GM18507 (cell line): ENCODE measurements around the gene PPFIA3.

Experiments
- DNase-seq: peaks from one replicate; pipeline ENCODE4 v3.0.0; 2011; ENCODE audit warnings: low read depth; ENCODE audit not compliant: insufficient read length; ENCODE audit errors: extremely low spot score
- FAIRE-seq: peaks from 2 replicates; lab custom pipeline; 2011; peaks lifted over from hg19 to GRCh38; lab: Jason Lieb, UNC

Gene PPFIA3

DNA sequence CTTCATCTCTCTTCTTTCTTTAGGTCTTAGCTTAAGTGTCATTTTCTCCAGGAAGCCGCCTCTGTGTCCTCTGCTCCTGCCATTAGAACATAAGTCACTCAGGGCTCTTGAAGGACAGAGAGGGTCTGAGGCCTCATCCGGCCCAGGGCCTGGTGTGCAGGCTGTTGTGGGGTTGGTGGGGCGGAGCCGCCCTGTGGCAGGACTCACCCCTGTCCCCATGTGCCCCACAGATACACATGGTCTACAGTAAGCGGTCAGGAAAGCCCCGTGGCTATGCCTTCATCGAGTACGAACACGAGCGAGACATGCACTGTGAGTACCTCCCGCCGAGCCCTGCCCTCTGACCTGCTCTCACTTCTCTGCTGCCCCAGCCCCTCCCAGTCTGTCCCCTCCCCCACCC lies 18.2 kb upstream of the PPFIA3 start:
- FAIRE-seq (no peak), DNase-seq (no peak)

DNA sequence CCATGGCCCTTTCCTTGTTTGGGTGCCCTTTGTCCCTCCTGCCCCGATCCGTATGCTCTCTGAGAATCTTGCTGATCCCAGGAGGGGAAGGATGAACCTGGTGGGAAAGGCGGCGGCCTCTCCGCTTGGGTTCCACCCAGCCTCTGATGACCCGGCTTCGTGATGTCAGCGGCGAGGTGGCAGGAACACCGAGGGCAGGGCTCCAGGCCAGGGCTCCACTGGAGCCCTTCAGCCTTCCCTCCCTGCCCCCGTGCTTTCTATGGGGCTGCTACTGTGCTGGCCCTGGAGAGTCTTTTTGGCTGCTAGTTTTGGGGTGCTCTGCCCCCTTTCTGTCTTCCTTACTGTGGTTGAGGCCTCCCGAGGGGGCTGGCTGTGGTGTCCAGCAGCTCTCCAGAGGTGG lies 17.0 kb upstream of the PPFIA3 start:
- no peak for FAIRE-seq
- no peak for DNase-seq

GRCh38 chr19:49103331-49104085 lies 15.8 kb upstream of the PPFIA3 start:
- FAIRE-seq (no peak), DNase-seq (no peak)

DNA sequence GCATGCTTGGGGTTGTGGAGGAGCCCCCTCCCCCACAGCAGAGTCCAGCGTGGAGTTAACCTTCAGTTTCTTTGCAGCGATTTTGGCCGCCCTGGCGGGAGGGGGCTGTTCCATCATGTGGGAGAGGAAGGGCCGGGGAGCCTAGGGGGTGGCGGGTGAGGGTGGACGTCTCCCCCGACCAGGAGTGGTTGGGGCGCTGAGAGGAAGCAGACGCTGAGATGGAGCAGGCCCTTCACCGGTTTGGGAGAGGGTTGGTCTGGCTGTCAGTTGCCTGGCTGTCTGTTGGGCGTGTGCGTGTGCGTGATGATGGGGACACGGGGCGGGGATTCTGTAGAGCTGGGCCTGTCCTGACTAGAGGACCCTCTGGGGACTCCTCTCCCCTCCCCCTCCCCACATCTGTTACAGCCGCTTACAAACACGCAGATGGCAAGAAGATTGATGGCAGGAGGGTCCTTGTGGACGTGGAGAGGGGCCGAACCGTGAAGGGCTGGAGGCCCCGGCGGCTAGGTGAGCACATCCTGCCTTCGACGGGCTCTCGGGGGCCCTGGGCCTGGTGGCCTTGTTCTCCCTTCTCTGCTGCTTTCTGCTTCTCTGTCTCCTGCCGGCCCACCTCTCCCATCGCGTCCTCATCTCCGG lies 15.0 kb upstream of the PPFIA3 start:
- FAIRE-seq (no peak), DNase-seq (no peak)

DNA sequence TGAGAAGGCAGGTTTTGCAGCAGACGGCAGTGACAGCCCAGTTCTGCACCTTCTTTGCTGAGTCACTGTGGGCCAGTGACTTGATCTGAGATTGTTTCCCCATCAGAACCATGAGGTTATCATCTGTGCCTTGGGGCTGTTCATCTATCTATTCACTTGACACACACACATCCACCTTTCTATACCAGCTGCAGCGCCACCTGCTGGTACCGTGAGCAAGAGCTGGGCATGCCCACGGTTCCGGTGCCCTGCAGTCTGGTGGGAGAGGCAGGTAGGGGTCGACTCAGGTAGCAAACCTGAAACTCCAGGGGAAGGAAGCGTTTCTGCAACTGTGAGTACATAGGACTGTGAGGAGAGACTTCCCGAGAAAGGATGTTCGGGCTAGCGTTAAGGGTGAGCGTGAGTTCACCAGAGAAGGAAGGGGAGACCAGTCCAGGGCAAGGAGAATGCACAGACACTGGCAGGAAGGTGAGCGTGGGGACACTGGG lies 12.7 kb upstream of the PPFIA3 start:
- DNase-seq (no peak), FAIRE-seq (peak; percentile 67)

GRCh38 chr19:49107625-49108459 lies 11.5 kb upstream of the PPFIA3 start:
- DNase-seq (no peak), FAIRE-seq (no peak)

DNA sequence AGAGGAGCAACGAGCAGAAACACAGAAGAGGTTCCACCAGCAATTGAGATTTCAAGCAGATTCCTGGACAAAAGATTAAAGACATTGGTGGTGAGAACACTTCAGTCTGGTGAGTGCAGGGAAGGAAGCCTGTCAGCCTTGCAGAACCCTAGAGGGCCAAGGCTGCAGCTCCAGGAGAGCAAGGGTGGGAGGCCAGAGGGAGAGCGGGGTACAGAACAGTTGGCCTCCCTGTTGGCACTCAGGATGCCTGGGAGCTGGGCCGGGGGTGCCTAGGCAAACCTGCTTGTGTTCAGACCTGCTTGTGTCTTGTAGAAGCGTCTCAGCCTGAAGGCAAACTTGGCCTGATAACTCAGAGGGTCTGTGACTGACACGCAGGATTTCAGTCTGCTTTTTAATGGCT lies 10.3 kb upstream of the PPFIA3 start:
- FAIRE-seq (no peak), DNase-seq (no peak)

DNA sequence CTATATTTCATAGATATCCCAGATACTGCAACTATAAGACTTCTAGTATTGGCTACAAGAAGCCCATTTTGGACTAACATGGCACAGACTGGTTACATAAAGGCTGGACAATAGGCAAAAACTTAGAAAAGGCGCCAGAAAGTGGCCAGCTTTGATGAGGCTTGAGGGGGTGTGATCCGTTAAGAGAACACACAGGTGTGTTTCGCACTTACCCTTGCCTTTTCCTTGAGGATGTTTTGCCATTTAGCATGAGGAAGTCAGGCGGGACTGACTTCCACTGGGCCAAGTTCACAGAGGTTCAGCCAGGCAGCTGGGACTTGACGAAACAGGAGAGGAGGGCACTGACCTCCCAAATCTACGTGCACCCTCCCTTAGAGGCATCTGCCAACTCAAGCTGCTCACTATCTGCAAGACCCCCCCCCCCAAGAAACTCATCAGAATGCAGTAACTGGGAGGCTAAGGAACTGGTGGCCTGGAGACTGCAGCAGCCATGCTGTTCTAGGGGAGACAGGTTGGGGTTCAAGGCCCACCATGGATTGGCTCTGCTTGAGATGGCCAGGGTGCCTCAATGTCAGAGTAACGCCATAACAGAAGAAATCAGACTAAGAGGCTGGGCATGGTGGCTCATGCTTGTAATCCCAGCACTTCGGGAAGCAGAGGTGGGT lies 9.6 kb upstream of the PPFIA3 start:
- DNase-seq (no peak), FAIRE-seq (no peak)

DNA sequence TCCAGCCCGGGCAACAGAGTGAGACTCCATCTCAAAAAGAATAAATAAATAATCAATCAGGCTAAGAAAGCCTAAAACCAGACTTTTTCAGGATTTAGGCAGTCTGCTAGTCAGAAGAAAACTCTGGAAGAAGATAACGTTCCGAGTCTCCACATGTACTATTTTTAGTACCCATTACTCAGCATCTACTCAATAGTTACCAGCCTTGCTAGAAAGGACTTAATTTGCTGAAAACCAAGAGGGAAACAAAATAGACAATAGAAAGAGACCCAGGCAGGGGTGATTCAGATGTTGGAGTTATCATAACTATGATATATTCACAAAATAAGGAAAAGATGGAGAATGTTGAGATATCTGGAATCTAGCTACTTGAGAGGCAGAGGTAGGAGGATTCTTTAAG lies 8.8 kb upstream of the PPFIA3 start:
- DNase-seq (no peak), FAIRE-seq (no peak)

- DNase-seq (no peak), FAIRE-seq (no peak)
These were observed 7.9 kb upstream of the PPFIA3 start for GRCh38 chr19:49111218-49111998.

GRCh38 chr19:49113762-49114629 lies 5.3 kb upstream of the PPFIA3 start, which contains the start of gene LIN7B:
Gene LIN7B, plus strand, starts transcription at chr19:49114370. Its CDS starts 35 bp downstream, at chr19:49114405.
- DNase-seq (peak; percentile 84), FAIRE-seq (peak; percentile 29)

DNA sequence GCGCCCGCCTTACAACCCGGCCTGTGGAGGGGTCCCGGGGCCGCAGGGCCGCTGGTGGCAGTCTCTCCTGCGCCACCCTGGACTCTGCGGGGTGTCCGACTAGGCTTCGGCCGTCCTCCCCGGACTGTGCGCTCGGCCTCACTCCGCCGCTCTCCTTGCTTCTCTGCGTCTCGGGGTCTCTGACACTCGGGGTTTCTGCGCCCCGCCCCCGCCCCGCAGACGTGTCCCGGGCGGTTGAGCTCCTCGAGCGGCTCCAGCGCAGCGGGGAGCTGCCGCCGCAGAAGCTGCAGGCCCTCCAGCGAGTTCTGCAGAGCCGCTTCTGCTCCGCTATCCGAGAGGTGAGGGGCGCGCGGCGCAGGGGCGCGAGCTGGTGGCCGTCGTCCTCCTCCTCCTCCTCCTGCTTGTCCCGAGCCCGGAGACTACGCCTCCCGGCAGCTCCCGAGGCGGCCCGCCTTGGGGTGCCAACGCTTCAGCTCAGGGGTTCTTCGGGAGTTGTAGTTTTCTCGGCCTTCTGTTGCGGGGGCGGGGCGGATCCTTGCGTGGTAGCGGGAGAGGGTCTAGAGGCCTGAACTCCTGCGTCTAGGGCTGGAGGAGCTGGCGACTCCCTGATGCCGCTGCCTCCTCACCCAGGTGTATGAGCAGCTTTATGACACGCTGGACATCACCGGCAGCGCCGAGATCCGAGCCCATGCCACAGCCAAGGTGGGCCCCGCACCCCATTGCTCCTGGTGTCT lies 4.5 kb upstream of the PPFIA3 start:
- FAIRE-seq, result no peak

GRCh38 chr19:49116544-49116943 lies 2.8 kb upstream of the PPFIA3 start:
- FAIRE-seq (no peak), DNase-seq (no peak)

More for the DNA sequence above, 4.5 kb upstream of the PPFIA3 start:
- no peak for DNase-seq

- DNase-seq, result no peak
- FAIRE-seq, result no peak
These were observed 1.4 kb upstream of the PPFIA3 start for GRCh38 chr19:49117677-49118564.

- DNase-seq (peak; percentile 95), FAIRE-seq (peak; percentile 96)
These were observed 556 bp upstream of the PPFIA3 start, which contains the start of gene C19orf73 for GRCh38 chr19:49118565-49119410. Gene C19orf73, minus strand, starts transcription at chr19:49119143. Its CDS starts 121 bp downstream, at chr19:49119022.

GRCh38 chr19:49120325-49120683 lies 960 bp downstream of the PPFIA3 start:
- no peak for FAIRE-seq
- no peak for DNase-seq
